ENCODE data around the gene TXNDC8. TPM values are rescaled to one million over a fixed set of nuclear protein-coding genes. Genes with fewer than 3 reads are reported as not detected.

Gene TXNDC8
- total and polyA plus RNA-seq, 12 donors: not detected

DNA sequence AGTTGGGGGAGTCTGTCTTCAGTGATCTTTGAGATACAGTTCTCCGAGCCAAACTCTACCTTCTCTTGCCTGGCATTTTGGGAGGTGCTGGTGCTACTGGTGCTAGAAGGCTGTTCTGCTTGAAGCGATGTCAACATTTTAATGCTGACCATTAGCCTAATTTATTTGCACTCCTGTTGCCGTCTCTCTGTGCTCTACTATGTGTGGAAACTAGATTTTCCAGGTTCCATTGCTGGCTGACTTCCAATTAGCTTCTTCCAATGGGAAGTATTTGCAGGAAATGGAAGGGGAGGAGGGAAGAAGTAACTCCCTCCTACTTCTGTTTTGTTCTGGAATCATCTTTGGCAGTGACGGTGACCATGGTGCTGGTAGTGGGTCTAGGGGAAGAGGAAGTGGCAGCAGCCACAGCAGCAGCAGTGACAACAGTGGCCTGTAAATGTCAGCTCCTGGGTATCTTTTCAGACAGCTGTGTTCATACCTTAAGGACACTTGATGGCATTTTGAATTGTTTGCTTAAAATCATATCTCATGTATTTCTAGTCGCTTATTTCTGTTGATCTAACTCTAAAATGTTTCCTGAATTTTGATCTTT is 7.9 kb downstream of the TXNDC8 start:
- H3K9me3 ChIP-seq: peaks cover 0 to 5% (median 0%) of the 10 kb centered on the region in 11 donors
- H3K4me1 ChIP-seq: peaks cover 0 to 16% (median 0%) of the 10 kb centered on the region in 9 donors
- H3K36me3 ChIP-seq: no peaks in the 10 kb centered on the region
- no peak overlapping the region for H3K4me3 ChIP-seq
- TF ChIP-seq, protein P1, sequence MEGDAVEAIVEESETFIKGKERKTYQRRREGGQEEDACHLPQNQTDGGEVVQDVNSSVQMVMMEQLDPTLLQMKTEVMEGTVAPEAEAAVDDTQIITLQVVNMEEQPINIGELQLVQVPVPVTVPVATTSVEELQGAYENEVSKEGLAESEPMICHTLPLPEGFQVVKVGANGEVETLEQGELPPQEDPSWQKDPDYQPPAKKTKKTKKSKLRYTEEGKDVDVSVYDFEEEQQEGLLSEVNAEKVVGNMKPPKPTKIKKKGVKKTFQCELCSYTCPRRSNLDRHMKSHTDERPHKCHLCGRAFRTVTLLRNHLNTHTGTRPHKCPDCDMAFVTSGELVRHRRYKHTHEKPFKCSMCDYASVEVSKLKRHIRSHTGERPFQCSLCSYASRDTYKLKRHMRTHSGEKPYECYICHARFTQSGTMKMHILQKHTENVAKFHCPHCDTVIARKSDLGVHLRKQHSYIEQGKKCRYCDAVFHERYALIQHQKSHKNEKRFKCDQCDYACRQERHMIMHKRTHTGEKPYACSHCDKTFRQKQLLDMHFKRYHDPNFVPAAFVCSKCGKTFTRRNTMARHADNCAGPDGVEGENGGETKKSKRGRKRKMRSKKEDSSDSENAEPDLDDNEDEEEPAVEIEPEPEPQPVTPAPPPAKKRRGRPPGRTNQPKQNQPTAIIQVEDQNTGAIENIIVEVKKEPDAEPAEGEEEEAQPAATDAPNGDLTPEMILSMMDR (IDR thresholded peaks at IDR 0.05): no peak
- 63 to 64% methylated on average over 5 of the region's 5 CpGs for WGBS, 2 donors
- H3K27me3 ChIP-seq: peaks cover 0 to 3% (median 0%) of the 10 kb centered on the region in 7 donors
- no peak for DNase-seq
- intact Hi-C loops (cut with DNase I): no loop called here
- H3K27ac ChIP-seq: peak overlapping the region in 1 of 10 donors; percentile 49
- peak in 1 of 8 donors; percentile 25 for ATAC-seq

DNA sequence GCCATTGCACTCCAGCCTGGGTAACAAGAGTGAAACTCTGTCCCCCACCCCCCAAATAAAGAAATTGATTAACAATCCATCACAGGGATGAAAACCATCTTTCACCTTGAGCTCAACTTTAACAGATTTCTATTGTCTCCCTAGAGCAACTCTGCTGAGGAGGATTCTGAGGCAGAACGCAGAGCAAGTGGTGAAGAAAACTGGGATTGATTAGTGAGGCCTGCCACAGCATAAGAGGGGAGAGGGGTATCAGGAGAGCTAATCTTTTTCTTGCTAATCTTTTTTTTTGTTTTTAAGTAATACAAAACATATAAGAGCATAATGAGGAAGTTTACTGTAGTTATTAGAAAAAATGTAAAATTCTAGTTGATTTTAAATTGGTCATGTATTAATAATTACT is 8.9 kb downstream of the TXNDC8 start:
- ATAC-seq (no peak), DNase-seq (no peak)
- Histone ChIP-seq H3K4me1 (peaks cover 0 to 12% (median 0%) of the 10 kb centered on the region in 9 donors), H3K9me3 (peaks cover 0 to 5% (median 0%) of the 10 kb centered on the region in 11 donors), H3K36me3 (no peaks in the 10 kb centered on the region), H3K27ac (no peak overlapping the region), H3K27me3 (peaks cover 0 to 3% (median 0%) of the 10 kb centered on the region in 7 donors), H3K4me3 (no peak overlapping the region)
- TF ChIP-seq, protein P1 (IDR thresholded peaks at IDR 0.05): no peak
- intact Hi-C loops (cut with DNase I): no loop called here
- 82 to 84% methylated on average over 1 of the region's 1 CpG for WGBS, 2 donors

DNA sequence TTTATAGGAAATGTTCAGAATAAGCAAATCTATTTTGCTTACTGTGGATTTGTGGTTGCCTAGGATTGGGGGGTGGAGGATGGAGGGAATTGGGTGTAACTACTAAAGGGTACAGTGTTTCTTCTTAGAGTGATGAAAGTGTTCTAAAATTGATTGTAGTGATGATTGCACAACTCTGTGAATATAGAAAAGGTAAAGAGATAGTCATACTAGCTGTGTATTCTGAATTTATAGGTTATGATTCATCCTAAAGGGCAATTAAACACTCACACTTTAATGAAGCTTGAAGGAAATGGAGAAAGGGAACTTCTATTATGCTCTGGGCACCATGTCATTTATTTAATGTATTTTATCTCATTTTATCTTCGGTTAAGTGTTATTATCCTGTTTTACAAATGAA is 9.9 kb downstream of the TXNDC8 start:
- TF ChIP-seq, protein P1 (IDR thresholded peaks at IDR 0.05): no peak
- Histone ChIP-seq H3K4me3 (no peak overlapping the region), H3K4me1 (peaks cover 0 to 12% (median 0%) of the 10 kb centered on the region in 9 donors), H3K9me3 (peaks cover 0 to 5% (median 0%) of the 10 kb centered on the region in 11 donors), H3K27ac (no peak overlapping the region), H3K36me3 (no peaks in the 10 kb centered on the region), H3K27me3 (no peaks in the 10 kb centered on the region)
- intact Hi-C loops (cut with DNase I): no loop called here
- WGBS, 2 donors: 94 to 96% methylated on average over 1 of the region's 1 CpG
- no peak for ATAC-seq
- no peak for DNase-seq

DNA sequence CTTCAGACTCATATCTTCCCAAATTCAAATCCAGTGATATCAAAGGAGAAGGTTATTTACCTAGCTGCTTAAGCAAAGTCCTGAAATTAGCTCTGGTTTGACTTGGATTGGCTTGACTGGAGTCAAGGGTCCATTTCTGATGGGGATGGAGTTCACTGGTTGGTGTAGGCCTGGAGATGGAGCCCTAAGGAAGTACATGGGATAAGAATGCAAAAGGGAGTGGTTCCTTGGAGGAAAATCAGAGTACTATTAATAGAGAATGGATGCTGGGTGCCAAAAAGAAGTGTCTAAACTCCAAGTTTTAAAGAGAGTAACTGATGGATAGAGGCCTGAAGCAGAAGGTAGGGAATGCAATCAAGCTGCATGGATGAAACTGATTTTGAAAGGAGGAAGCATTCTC is 13.8 kb downstream of the TXNDC8 start:
- Histone ChIP-seq H3K9me3 (no peaks in the 10 kb centered on the region), H3K36me3 (no peaks in the 10 kb centered on the region), H3K27me3 (peaks cover 0 to 4% (median 0%) of the 10 kb centered on the region in 7 donors), H3K27ac (no peak overlapping the region), H3K4me3 (no peak overlapping the region), H3K4me1 (peaks cover 0 to 4% (median 0%) of the 10 kb centered on the region in 9 donors)
- DNase-seq (no peak), ATAC-seq (no peak)
- intact Hi-C loops (cut with DNase I): no loop called here
- TF ChIP-seq, protein P1 (IDR thresholded peaks at IDR 0.05): no peak
